ENCODE measurements around the gene FRG1. TPM values are rescaled to one million over a fixed set of nuclear protein-coding genes. Genes with fewer than 3 reads are reported as not detected.

FRG1 gene
- polyA plus RNA-seq, 2 of the 4 experiments (the other 2 are of a cell fraction): 26.0 to 31.0 TPM

Small RNAs within 50 kb of the gene (small RNA-seq; reads per million reads assigned to genes)
- gene MLLT10P2: 0 reads per million in 6 experiments

Other genes starting within 250 kb of the FRG1 start
- gene FRG2, start 86.4 kb downstream of the FRG1 start, polyA plus RNA-seq (2011; rRNA removed): not detected in 2 replicates
- gene FRG2, start 86.4 kb downstream of the FRG1 start, polyA plus RNA-seq (2017; fragmentation: RNase III; extraction: RNeasy Plus Mini Kit Qiagen cat#74134 plus additional on column Dnase treatment): not detected in 3 replicates
- gene DBET, start 123.6 kb downstream of the FRG1 start, polyA plus RNA-seq (2011; rRNA removed): not detected in 2 replicates
- gene DBET, start 123.6 kb downstream of the FRG1 start, polyA plus RNA-seq (2017; fragmentation: RNase III; extraction: RNeasy Plus Mini Kit Qiagen cat#74134 plus additional on column Dnase treatment): 0.03 TPM in 1 of 3 replicates, not detected in the others
- gene DUX4, start 232.9 kb downstream of the FRG1 start, polyA plus RNA-seq (2011; rRNA removed): not detected in 2 replicates
- not detected in 3 replicates for gene DUX4, start 232.9 kb downstream of the FRG1 start, polyA plus RNA-seq (2017; fragmentation: RNase III; extraction: RNeasy Plus Mini Kit Qiagen cat#74134 plus additional on column Dnase treatment)

Data from A549 (cell line).